ENCODE measurements around the gene PYROXD2. TPM values are rescaled to one million over a fixed set of nuclear protein-coding genes. Genes with fewer than 3 reads are reported as not detected.
"Not testable (repeated sequence)": the region's sequence is repeated elsewhere in the genome, so short reads cannot be mapped to it uniquely, and the experiment has no call there.

PYROXD2 gene
- total and polyA plus RNA-seq, 2 experiments from 2014 or later, result 12.1 to 13.8 TPM

- H3K36me3 ChIP-seq (ENCODE audit: low read depth), result no peaks in the 10 kb centered on the region
- H3K4me2 ChIP-seq (ENCODE audit: unreplicated experiment), result no peak overlapping the region
- in situ Hi-C loops (cut with MboI), result no loop called here
Observed at GRCh38 chr10:98351831-98352402, 63.1 kb downstream of the PYROXD2 start.

GRCh38 chr10:98349508-98349922, 65.5 kb downstream of the PYROXD2 start:
- Histone ChIP-seq H4K20me1 (ENCODE audit: insufficient read depth) (no peaks in the 10 kb centered on the region), H3K9ac (peak overlapping the region; percentile 19; the same call in 1 of the 2 replicates), H3K79me2 (ENCODE audit: insufficient read depth) (no peaks in the 10 kb centered on the region), H3K9me2 (ENCODE audit: insufficient read depth) (no peaks in the 10 kb centered on the region), H3K4me1 (ENCODE audit: insufficient read depth) (peaks cover 31% of the 10 kb centered on the region), H3K4me3 (peak overlapping the region; percentile 14; the same call in 1 of the 2 replicates), H3F3A (ENCODE audit: insufficient read depth) (peaks cover 37% of the 10 kb centered on the region), H3K4me2 (ENCODE audit: unreplicated experiment) (peak overlapping the region; percentile 43), H3K9me3 (ENCODE audit: low read depth) (no peaks in the 10 kb centered on the region), H2AFZ (no peak overlapping the region), H3K36me3 (ENCODE audit: low read depth) (no peaks in the 10 kb centered on the region), H3K27ac (peak overlapping the region; percentile 71), H3K27me3 (replicated peaks; ENCODE audit: insufficient read depth) (no peaks in the 10 kb centered on the region)
- 0 to 1% methylated on average over 9 of the region's 9 CpGs for WGBS, 2 experiments (ENCODE audit: low coverage in 1 of 2, low lambda C conversion rate in 2 of 2, missing lambda C conversion rate in 2 of 2)
- in situ Hi-C loops (cut with MboI), result no loop called here
- peak; percentile 100 for DNase-seq
- TF ChIP-seq EZH2 (IDR thresholded peaks at IDR 0.05; ENCODE audit: insufficient read depth, poor library complexity, severe bottlenecking) (no peak), EZH2phosphoT487 (IDR thresholded peaks at IDR 0.05; ENCODE audit: insufficient read depth, low read depth) (peak; percentile 98)

More at GRCh38 chr10:98351831-98352402, 63.1 kb downstream of the PYROXD2 start:
- TF ChIP-seq EZH2phosphoT487 (IDR thresholded peaks at IDR 0.05; ENCODE audit: insufficient read depth, low read depth), result no peak
- TF ChIP-seq EZH2 (IDR thresholded peaks at IDR 0.05; ENCODE audit: insufficient read depth, poor library complexity, severe bottlenecking), result no peak
- no peaks in the 10 kb centered on the region for H3K9me2 ChIP-seq (ENCODE audit: insufficient read depth)
- peaks cover 21% of the 10 kb centered on the region for H3K4me1 ChIP-seq (ENCODE audit: insufficient read depth)
- WGBS, 2 experiments (ENCODE audit: low coverage in 1 of 2, low lambda C conversion rate in 2 of 2, missing lambda C conversion rate in 2 of 2), result 61 to 65% methylated on average over 10 to 11 of the region's 11 CpGs
- DNase-seq, result no peak
- H3K9me3 ChIP-seq (ENCODE audit: low read depth), result no peaks in the 10 kb centered on the region
- H3K4me3 ChIP-seq, result no peak overlapping the region
- H3K79me2 ChIP-seq (ENCODE audit: insufficient read depth), result no peaks in the 10 kb centered on the region
- H3K27me3 ChIP-seq (replicated peaks; ENCODE audit: insufficient read depth), result no peaks in the 10 kb centered on the region
- no peaks in the 10 kb centered on the region for H4K20me1 ChIP-seq (ENCODE audit: insufficient read depth)
- H2AFZ ChIP-seq, result no peak overlapping the region
- H3F3A ChIP-seq (ENCODE audit: insufficient read depth), result peaks cover 21% of the 10 kb centered on the region
- H3K27ac ChIP-seq, result no peak overlapping the region
- H3K9ac ChIP-seq, result no peak overlapping the region

- in situ Hi-C loops (cut with MboI), result no loop called here
- no peaks in the 10 kb centered on the region for H3K9me3 ChIP-seq (ENCODE audit: low read depth)
- TF ChIP-seq EZH2 (IDR thresholded peaks at IDR 0.05; ENCODE audit: insufficient read depth, poor library complexity, severe bottlenecking) (no peak), EZH2phosphoT487 (IDR thresholded peaks at IDR 0.05; ENCODE audit: insufficient read depth, low read depth) (no peak)
- H3K9me2 ChIP-seq (ENCODE audit: insufficient read depth), result no peaks in the 10 kb centered on the region
- no peak overlapping the region for H2AFZ ChIP-seq
- H3K27me3 ChIP-seq (replicated peaks; ENCODE audit: insufficient read depth), result no peaks in the 10 kb centered on the region
- WGBS, 2 experiments (ENCODE audit: low coverage in 1 of 2, low lambda C conversion rate in 2 of 2, missing lambda C conversion rate in 2 of 2), result 73% methylated on average over 6 of the region's 6 CpGs
- H3F3A ChIP-seq (ENCODE audit: insufficient read depth), result peaks cover 48% of the 10 kb centered on the region
- H3K4me3 ChIP-seq, result no peak overlapping the region
- H4K20me1 ChIP-seq (ENCODE audit: insufficient read depth), result no peaks in the 10 kb centered on the region
- no peak overlapping the region for H3K9ac ChIP-seq
- H3K4me2 ChIP-seq (ENCODE audit: unreplicated experiment), result no peak overlapping the region
- peaks cover 39% of the 10 kb centered on the region for H3K4me1 ChIP-seq (ENCODE audit: insufficient read depth)
- no peak overlapping the region for H3K27ac ChIP-seq
- H3K36me3 ChIP-seq (ENCODE audit: low read depth), result no peaks in the 10 kb centered on the region
- no peak for DNase-seq
- H3K79me2 ChIP-seq (ENCODE audit: insufficient read depth), result no peaks in the 10 kb centered on the region
Observed at GRCh38 chr10:98346847-98347246, 68.1 kb downstream of the PYROXD2 start.

GRCh38 chr10:98344589-98345038, 70.4 kb downstream of the PYROXD2 start:
- WGBS, 2 experiments (ENCODE audit: low coverage in 1 of 2, low lambda C conversion rate in 2 of 2, missing lambda C conversion rate in 2 of 2), result 14 to 16% methylated on average over 6 of the region's 6 CpGs
- TF ChIP-seq EZH2phosphoT487 (IDR thresholded peaks at IDR 0.05; ENCODE audit: insufficient read depth, low read depth), result 0 out of 2 replicates have a peak, but pooled peaks have one; percentile 37
- TF ChIP-seq EZH2 (IDR thresholded peaks at IDR 0.05; ENCODE audit: insufficient read depth, poor library complexity, severe bottlenecking), result no peak
- peaks cover 48% of the 10 kb centered on the region for H3F3A ChIP-seq (ENCODE audit: insufficient read depth)
- peak; percentile 96 for DNase-seq
- no peaks in the 10 kb centered on the region for H4K20me1 ChIP-seq (ENCODE audit: insufficient read depth)
- H3K79me2 ChIP-seq (ENCODE audit: insufficient read depth), result no peaks in the 10 kb centered on the region
- H3K4me3 ChIP-seq, result no peak overlapping the region
- peaks cover 46% of the 10 kb centered on the region for H3K4me1 ChIP-seq (ENCODE audit: insufficient read depth)
- no peaks in the 10 kb centered on the region for H3K36me3 ChIP-seq (ENCODE audit: low read depth)
- H2AFZ ChIP-seq, result no peak overlapping the region
- no peak overlapping the region for H3K4me2 ChIP-seq (ENCODE audit: unreplicated experiment)
- no peaks in the 10 kb centered on the region for H3K9me3 ChIP-seq (ENCODE audit: low read depth)
- in situ Hi-C loops (cut with MboI), result no loop called here
- no peaks in the 10 kb centered on the region for H3K27me3 ChIP-seq (replicated peaks; ENCODE audit: insufficient read depth)
- no peak overlapping the region for H3K9ac ChIP-seq
- H3K9me2 ChIP-seq (ENCODE audit: insufficient read depth), result no peaks in the 10 kb centered on the region
- peak overlapping the region; percentile 42 for H3K27ac ChIP-seq

- H3K9me2 ChIP-seq (ENCODE audit: insufficient read depth); H3K27me3 ChIP-seq (replicated peaks; ENCODE audit: insufficient read depth); DNase-seq; H3K4me2 ChIP-seq (ENCODE audit: unreplicated experiment); H2AFZ ChIP-seq; in situ Hi-C loops (cut with MboI); H4K20me1 ChIP-seq (ENCODE audit: insufficient read depth); H3K27ac ChIP-seq; H3K9me3 ChIP-seq (ENCODE audit: low read depth); H3K4me3 ChIP-seq; H3K79me2 ChIP-seq (ENCODE audit: insufficient read depth); H3K9ac ChIP-seq; H3K36me3 ChIP-seq (ENCODE audit: low read depth): not testable (repeated sequence)
- Histone ChIP-seq H3K4me1 (ENCODE audit: insufficient read depth) (peaks cover 58% of the 10 kb centered on the region), H3F3A (ENCODE audit: insufficient read depth) (peaks cover 59% of the 10 kb centered on the region)
- WGBS, 2 experiments (ENCODE audit: low coverage in 1 of 2, low lambda C conversion rate in 2 of 2, missing lambda C conversion rate in 2 of 2), result 95 to 97% methylated on average over 10 of the region's 10 CpGs
Observed at GRCh38 chr10:98341701-98342100, 73.3 kb downstream of the PYROXD2 start.
